ENCODE results near the gene ZNF385B.

Gene ZNF385B

DNA sequence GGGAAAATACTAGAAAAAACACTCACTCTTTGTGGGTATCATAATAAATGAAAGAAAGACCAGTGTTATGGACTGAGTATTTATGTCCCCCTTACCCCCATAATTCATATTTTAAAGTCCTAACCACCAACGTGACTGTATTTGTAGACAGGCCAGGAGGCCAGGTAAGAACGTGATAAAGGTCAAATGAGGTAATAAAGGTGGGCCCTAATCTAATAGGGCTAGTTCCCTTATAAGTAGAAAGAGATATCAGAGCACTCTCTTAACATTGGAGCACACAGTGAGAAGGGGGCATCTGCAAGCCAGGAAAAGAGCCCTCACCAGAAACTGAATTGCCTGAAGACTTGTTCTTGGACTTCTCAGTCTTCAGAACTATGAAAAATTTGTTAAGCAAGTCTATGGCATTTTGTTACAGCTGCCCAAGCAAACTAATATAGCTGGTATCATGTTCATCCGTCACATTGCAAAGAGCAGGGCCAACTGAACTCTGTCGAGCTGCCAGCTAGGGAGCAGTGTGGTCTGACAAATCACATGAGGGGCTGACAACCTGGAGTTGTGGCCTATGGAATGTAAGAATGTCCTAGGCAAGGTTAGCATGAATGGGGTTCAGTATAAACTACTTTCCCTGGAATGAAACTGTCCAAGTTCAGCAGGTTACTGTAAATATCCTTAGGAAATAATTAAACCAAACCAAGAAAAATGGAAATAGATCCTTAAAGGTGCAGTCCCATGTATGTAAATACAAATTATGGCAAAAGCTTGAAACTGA, 280.9 kb downstream of the ZNF385B start:
- in situ Hi-C loops (cut with HindIII; ENCODE audit: low sequenced_read_pairs): no loop called here
- TF ChIP-seq, protein P1, sequence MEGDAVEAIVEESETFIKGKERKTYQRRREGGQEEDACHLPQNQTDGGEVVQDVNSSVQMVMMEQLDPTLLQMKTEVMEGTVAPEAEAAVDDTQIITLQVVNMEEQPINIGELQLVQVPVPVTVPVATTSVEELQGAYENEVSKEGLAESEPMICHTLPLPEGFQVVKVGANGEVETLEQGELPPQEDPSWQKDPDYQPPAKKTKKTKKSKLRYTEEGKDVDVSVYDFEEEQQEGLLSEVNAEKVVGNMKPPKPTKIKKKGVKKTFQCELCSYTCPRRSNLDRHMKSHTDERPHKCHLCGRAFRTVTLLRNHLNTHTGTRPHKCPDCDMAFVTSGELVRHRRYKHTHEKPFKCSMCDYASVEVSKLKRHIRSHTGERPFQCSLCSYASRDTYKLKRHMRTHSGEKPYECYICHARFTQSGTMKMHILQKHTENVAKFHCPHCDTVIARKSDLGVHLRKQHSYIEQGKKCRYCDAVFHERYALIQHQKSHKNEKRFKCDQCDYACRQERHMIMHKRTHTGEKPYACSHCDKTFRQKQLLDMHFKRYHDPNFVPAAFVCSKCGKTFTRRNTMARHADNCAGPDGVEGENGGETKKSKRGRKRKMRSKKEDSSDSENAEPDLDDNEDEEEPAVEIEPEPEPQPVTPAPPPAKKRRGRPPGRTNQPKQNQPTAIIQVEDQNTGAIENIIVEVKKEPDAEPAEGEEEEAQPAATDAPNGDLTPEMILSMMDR (IDR thresholded peaks at IDR 0.05; ENCODE audit: low read depth, low read length): no peak
- no peak for DNase-seq (ENCODE audit: low read depth, low spot score)
- no peak overlapping the region for H3K4me3 ChIP-seq (ENCODE audit: low read depth, low read length)

DNA sequence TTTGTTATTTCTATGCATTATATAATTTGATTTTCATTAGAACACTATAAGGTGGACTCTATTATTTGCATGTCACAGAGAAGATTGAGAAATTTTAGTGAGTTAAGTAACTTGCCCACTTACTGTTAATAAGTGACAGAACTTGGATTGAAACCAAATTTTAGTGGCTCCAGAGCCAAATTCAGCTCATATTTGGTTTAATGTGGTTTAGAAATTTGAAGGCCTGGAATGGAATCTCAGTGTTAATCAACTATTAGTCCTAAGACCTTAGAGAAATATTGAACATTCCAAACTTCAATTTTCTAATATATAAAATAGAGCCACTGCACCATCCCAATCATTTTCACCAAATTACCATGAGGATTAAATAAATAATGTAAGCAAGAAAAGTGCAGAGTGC, 281.6 kb downstream of the ZNF385B start:
- in situ Hi-C loops (cut with HindIII; ENCODE audit: low sequenced_read_pairs): no loop called here
- no peak for DNase-seq (ENCODE audit: low read depth, low spot score)
- TF ChIP-seq, protein P1 (IDR thresholded peaks at IDR 0.05; ENCODE audit: low read depth, low read length): no peak
- no peak overlapping the region for H3K4me3 ChIP-seq (ENCODE audit: low read depth, low read length)

DNA sequence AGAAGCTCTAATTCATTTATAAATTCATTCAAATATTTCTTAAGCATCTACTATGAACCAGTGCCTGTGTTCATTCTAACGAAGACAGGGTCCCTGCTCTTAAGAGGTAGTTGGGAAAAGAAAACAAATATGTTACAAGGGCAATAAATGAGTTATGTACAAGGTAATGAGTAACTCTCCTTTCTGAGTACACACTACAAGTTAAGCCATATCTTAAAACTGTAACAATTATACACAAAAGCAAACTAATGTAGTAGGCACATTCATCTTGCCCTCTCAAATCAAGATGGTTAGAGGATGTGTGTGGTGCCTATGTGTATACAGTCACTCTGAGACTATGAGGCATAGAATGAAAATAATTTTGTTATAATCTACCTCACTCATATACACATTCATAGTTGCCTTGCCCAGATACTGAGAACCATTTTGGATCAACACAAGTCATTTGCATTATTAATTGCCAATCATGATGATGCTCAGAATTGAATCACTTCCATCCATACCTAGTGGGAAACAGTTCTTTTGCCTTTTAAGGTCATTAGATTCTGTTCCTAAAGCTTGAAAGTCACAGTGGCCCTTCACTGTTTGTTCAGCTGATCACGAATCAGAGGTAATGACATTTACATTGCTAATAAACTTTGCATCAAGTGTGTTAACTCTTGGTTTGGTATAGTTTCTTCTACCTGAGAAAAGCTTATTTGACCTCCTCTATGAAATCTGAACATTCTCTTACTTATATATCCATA, 283.1 kb downstream of the ZNF385B start:
- DNase-seq (ENCODE audit: low read depth, low spot score): no peak
- H3K4me3 ChIP-seq (ENCODE audit: low read depth, low read length): no peak overlapping the region
- TF ChIP-seq, protein P1 (IDR thresholded peaks at IDR 0.05; ENCODE audit: low read depth, low read length): no peak
- in situ Hi-C loops (cut with HindIII; ENCODE audit: low sequenced_read_pairs): no loop called here

DNA sequence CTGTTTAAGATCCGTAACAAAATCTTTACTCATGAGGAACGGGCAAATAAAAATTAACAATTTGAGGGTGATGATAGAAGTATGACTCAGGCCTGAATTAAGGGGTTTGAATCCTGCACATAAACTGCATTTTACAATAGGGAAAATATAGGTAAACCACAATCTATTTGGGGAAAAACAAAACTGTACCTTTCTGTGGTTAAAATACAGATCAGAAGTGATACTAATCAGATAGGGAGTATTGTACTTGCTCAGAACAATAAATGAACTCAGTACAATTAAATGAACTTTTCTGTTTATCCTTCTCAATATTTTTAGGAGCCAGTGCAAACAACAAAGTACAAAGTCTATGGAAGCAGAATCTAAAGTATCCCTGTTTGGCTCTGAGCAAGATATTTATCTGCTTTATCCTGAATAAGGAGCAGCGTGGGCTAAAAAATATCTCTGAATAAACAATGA, 287.3 kb downstream of the ZNF385B start:
- no peak for DNase-seq (ENCODE audit: low read depth, low spot score)
- H3K4me3 ChIP-seq (ENCODE audit: low read depth, low read length): no peak overlapping the region
- in situ Hi-C loops (cut with HindIII; ENCODE audit: low sequenced_read_pairs): no loop called here
- TF ChIP-seq, protein P1 (IDR thresholded peaks at IDR 0.05; ENCODE audit: low read depth, low read length): no peak

DNA sequence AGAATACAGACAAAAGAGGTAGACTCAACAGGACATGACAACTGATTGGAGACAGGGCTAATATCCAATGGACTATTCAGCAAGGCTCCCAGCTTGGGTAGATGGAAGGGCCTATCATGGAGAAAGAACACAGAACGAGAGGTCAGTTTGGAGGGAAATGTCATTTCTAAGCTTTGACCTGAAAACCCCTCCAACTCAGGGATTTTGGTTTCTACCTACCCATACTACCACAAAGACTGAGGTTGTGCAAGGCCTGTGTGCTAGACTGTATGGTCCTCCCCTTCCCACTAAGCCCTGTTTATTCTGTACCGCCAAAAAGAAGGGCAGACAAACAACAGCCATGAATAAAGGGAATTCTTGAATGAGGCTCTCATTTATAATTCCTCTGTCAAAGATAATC, 288.9 kb downstream of the ZNF385B start:
- TF ChIP-seq, protein P1 (IDR thresholded peaks at IDR 0.05; ENCODE audit: low read depth, low read length): no peak
- H3K4me3 ChIP-seq (ENCODE audit: low read depth, low read length): no peak overlapping the region
- in situ Hi-C loops (cut with HindIII; ENCODE audit: low sequenced_read_pairs): no loop called here
- no peak for DNase-seq (ENCODE audit: low read depth, low spot score)

DNA sequence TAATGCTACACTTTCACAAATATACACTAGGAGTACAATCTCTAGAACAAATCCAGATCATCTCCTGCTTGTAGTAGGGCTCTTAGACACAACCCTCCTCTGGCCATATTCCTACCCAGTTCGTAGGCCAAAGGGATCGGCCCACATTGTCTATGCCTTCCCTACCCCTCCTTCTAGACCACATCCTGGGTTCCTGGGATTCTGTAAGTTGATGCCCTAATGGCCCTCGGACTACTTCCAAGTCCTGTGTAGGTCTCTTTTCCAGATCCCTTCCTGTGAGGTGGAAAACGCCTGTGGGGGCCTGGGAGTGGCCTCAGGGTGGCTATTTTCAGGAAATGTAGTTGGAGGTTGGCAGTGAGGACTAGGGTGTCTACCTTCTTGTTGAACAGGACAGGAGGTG, 289.7 kb downstream of the ZNF385B start:
- TF ChIP-seq, protein P1 (IDR thresholded peaks at IDR 0.05; ENCODE audit: low read depth, low read length): no peak
- no peak overlapping the region for H3K4me3 ChIP-seq (ENCODE audit: low read depth, low read length)
- in situ Hi-C loops (cut with HindIII; ENCODE audit: low sequenced_read_pairs): no loop called here
- DNase-seq (ENCODE audit: low read depth, low spot score): no peak

All from astrocyte of the spinal cord (primary cell).